ENCODE data around the gene ADAMTSL3.
"Not testable (repeated sequence)": the region's sequence is repeated elsewhere in the genome, so short reads cannot be mapped to it uniquely, and the experiment has no call there.

Gene ADAMTSL3

DNA sequence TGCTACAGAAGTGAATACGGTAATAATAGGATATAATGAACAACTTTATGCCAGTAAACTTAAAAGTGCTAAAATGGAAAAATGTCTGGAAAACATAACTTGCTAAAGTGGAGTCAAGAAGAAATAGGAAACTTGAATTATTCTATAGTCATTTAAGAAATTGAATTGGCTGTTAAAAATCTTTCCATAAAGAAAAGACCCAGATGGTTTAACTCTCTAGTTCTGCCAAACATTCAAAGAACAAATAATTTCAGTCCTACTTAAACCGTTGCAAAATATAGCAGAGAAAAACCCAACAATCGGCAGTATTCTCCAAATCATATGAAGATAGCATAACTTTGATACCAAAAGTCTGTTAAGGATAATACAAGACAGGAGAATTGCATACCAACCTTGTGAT lies 432.1 kb downstream of the ADAMTSL3 start:
- not testable (repeated sequence) for DNase-seq (ENCODE audit: low read depth)

Data from stimulated activated CD8-positive, alpha-beta memory T cell treated with anti-CD3 and anti-CD28 coated beads, Interleukin-15, amount 100 ng/mL, for 1 hour (primary cell).